ENCODE data around the gene DIAPH1.

Gene DIAPH1

GRCh38 chr5:141609044-141609443 lies 9.8 kb downstream of the DIAPH1 start:
- no peak for DNase-seq

GRCh38 chr5:141608557-141608956 lies 10.2 kb downstream of the DIAPH1 start:
- no peak for DNase-seq

- DNase-seq = no peak
Observed at GRCh38 chr5:141608046-141608445, 10.8 kb downstream of the DIAPH1 start.

GRCh38 chr5:141605523-141606277 lies 13.1 kb downstream of the DIAPH1 start:
- no peak for DNase-seq

- DNase-seq = no peak
Observed at GRCh38 chr5:141603923-141604717, 14.7 kb downstream of the DIAPH1 start.

GRCh38 chr5:141602606-141603005 lies 16.2 kb downstream of the DIAPH1 start:
- DNase-seq = no peak

- DNase-seq = no peak
Observed at GRCh38 chr5:141598391-141599345, 20.1 kb downstream of the DIAPH1 start.

GRCh38 chr5:141597814-141598213 lies 21.0 kb downstream of the DIAPH1 start:
- DNase-seq = no peak

GRCh38 chr5:141597394-141597793 lies 21.4 kb downstream of the DIAPH1 start:
- no peak for DNase-seq

GRCh38 chr5:141596867-141597266 lies 21.9 kb downstream of the DIAPH1 start:
- DNase-seq = no peak

- DNase-seq = no peak
Observed at GRCh38 chr5:141590127-141590526, 28.7 kb downstream of the DIAPH1 start.

GRCh38 chr5:141586246-141586645 lies 32.6 kb downstream of the DIAPH1 start:
- DNase-seq = no peak

- DNase-seq = no peak
Observed at GRCh38 chr5:141585594-141585993, 33.2 kb downstream of the DIAPH1 start.

GRCh38 chr5:141574122-141574510 lies 44.7 kb downstream of the DIAPH1 start:
- DNase-seq = no peak

- no peak for DNase-seq
Observed at GRCh38 chr5:141573489-141574121, 45.2 kb downstream of the DIAPH1 start.

- DNase-seq = no peak
Observed at GRCh38 chr5:141570655-141571054, 48.1 kb downstream of the DIAPH1 start.

- DNase-seq = no peak
Observed at GRCh38 chr5:141567513-141568117, 51.2 kb downstream of the DIAPH1 start.

- DNase-seq = no peak
Observed at GRCh38 chr5:141565826-141566570, 52.8 kb downstream of the DIAPH1 start.

- DNase-seq = peak; percentile 39
Observed at GRCh38 chr5:141564216-141564692, 54.5 kb downstream of the DIAPH1 start.

- no peak for DNase-seq
Observed at GRCh38 chr5:141560725-141561483, 57.9 kb downstream of the DIAPH1 start.
